Uterus (tissue), 4 donors: ENCODE results near the gene LTB4R2. TPM values are rescaled to one million over a fixed set of nuclear protein-coding genes. Genes with fewer than 3 reads are reported as not detected.

Experiments
- DNase-seq, 2 donors: peaks; one replicate each; pipeline ENCODE4 v3.0.0-alpha.2; 2019 to 2020
- H3K27ac ChIP-seq, 2 donors: fragments of 200-600 bp; sonication (generic); 1 replicate in 1 of 2; 2 replicates in 1 of 2; pipeline ENCODE4 v1.5.1; 2016 to 2018
- H3K27me3 ChIP-seq, 2 donors: fragments of 200-600 bp; sonication (generic); one replicate each; pipeline ENCODE4 v1.5.1; 2018 to 2019; ENCODE audit warnings: control low read depth in 1 of 2
- H3K36me3 ChIP-seq, 2 donors: fragments of 200-600 bp; sonication (generic); one replicate each; pipeline ENCODE4 v1.5.1; 2019; ENCODE audit warnings: control low read depth in 1 of 2
- H3K4me1 ChIP-seq, 2 donors: fragments of 200-600 bp; sonication (generic); one replicate each; pipeline ENCODE4 v1.5.1; 2018 to 2019; ENCODE audit warnings: control low read depth in 1 of 2
- H3K4me3 ChIP-seq, 2 donors: fragments of 200-600 bp; sonication (generic); 1 replicate in 1 of 2; 2 replicates in 1 of 2; pipeline ENCODE4 v1.5.1; 2018 to 2019; ENCODE audit warnings: mild to moderate bottlenecking in 1 of 2
- H3K9me3 ChIP-seq, 2 donors: fragments of 200-600 bp; sonication (generic); one replicate each; pipeline ENCODE4 v1.5.1; 2019; ENCODE audit warnings: control low read depth in 1 of 2
- POLR2A ChIP-seq, 2 donors: fragments of 450-650 bp; IDR thresholded peaks; one replicate each; pipeline ENCODE4 v1.6.1; 2016; ENCODE audit warnings: antibody characterized with exemption in 2 of 2, mild to moderate bottlenecking in 1 of 2, moderate library complexity in 1 of 2
- intact Hi-C: fragments of 100-400 bp; cut with DNase I; formaldehyde crosslinking; loops from one replicate; pipeline ENCODE4 v1.15.1; 2023; ENCODE audit warnings: low total_unique reads
- small RNA-seq: library from RNA; depleted of rRNA; stranded (forward); fragments of <200 nt; gene quantifications from one replicate; pipeline ENCODE3, GENCODE V24; 2016
- total RNA-seq, 4 donors: library from RNA; depleted of rRNA in 3 of 4; stranded (reverse); fragments of >200 nt in 3 of 4; gene quantifications; one replicate each; pipeline versions ENCODE4 v1.1.0 to v1.2.4, GENCODE V29; 2014 to 2023
- donor health status: DM: yes; HTN: yes; CAD: no.

Gene LTB4R2
- total RNA-seq, 4 donors from 2014 or later, result 1.0 to 7.1 (median 5.6) TPM; not detected in 1

DNA sequence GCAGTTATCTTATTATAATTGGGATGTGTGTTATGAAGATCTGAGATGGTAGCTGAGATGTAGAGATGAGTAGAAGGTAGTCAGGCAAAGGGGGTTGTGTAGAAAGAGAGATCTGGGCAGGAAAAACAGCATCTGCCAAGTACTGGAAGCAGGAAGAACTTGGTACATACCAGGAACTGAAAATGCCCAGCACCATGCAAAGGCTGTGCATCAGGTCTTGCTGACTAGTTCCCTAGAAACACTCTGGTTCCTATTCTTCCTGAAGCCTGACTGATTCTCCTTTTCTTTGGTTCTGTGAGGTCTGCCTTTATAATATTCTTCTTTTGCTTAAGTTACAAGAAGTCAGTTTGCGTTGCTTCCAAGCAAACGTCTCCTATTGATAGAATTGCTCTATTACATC lies 51.4 kb downstream of the LTB4R2 start:
- no peak for DNase-seq
- H3K4me1 ChIP-seq, result no peaks in the 10 kb centered on the region
- no peak for TF ChIP-seq POLR2A (IDR thresholded peaks at IDR 0.05)
- intact Hi-C loops, result no loop called here
- H3K9me3 ChIP-seq, result no peaks in the 10 kb centered on the region
- no peaks in the 10 kb centered on the region for H3K27me3 ChIP-seq
- no peaks in the 10 kb centered on the region for H3K36me3 ChIP-seq
- no peak overlapping the region for H3K27ac ChIP-seq
- H3K4me3 ChIP-seq, result no peak overlapping the region

Small RNA genes within 50 kb of the gene (small RNA-seq; reads per million reads assigned to genes)
- gene RF00026, result not detected

Other genes starting within 250 kb of the LTB4R2 start
- under 1 TPM in 1 of 4 donors, not detected in 3; 0.76 TPM for gene CPNE6, start 238.6 kb upstream of the LTB4R2 start, total RNA-seq
- 10 to 100 TPM in 3 of 4 donors, not detected in 1; 13.1 to 19.4 (median 15.1) TPM for gene PCK2, start 215.8 kb upstream of the LTB4R2 start, total RNA-seq
- 10 to 100 TPM; 42.9 to 87.4 (median 57.8) TPM for gene DCAF11, start 195.4 kb upstream of the LTB4R2 start, total RNA-seq
- gene NRL, start 195.2 kb upstream of the LTB4R2 start, total RNA-seq, result 1 to 10 TPM in 3 of 4 donors, not detected in 1; 1.2 to 1.8 (median 1.3) TPM
- 1 to 10 TPM in 2 of 4 donors, under 1 TPM in 1, not detected in 1; 0.48 to 2.4 (median 1.3) TPM for gene FITM1, start 179.5 kb upstream of the LTB4R2 start, total RNA-seq
- gene PSME1, start 173.9 kb upstream of the LTB4R2 start, total RNA-seq, result 100 to 1,000 TPM in 2 of 4 donors, 10 to 100 TPM in 2; 81.0 to 175 (median 131) TPM
- 10 to 100 TPM in 2 of 4 donors, 1 to 10 TPM in 1, not detected in 1; 6.2 to 21.2 (median 10.9) TPM for gene EMC9, start 168.5 kb upstream of the LTB4R2 start, total RNA-seq
- gene PSME2, start 163.5 kb upstream of the LTB4R2 start, total RNA-seq, result 100 to 1,000 TPM in 1 of 4 donors, 10 to 100 TPM in 3; 16.9 to 113 (median 25.7) TPM
- gene RNF31, start 162.6 kb upstream of the LTB4R2 start, total RNA-seq, result 100 to 1,000 TPM in 1 of 4 donors, 10 to 100 TPM in 3; 17.7 to 106 (median 57.9) TPM
- 100 to 1,000 TPM in 1 of 4 donors, 10 to 100 TPM in 3; 33.2 to 205 (median 67.2) TPM for gene IRF9, start 148.9 kb upstream of the LTB4R2 start, total RNA-seq
- gene REC8, start 138.1 kb upstream of the LTB4R2 start, total RNA-seq, result 10 to 100 TPM in 3 of 4 donors, 1 to 10 TPM in 1; 9.5 to 54.3 (median 42.1) TPM
- 10 to 100 TPM in 3 of 4 donors, 1 to 10 TPM in 1; 3.1 to 33.7 (median 29.6) TPM for gene IPO4, start 121.3 kb upstream of the LTB4R2 start, total RNA-seq
- gene TM9SF1, start 114.7 kb upstream of the LTB4R2 start, total RNA-seq, result 10 to 100 TPM; 31.2 to 79.8 (median 52.4) TPM
- gene TSSK4, start 104.4 kb upstream of the LTB4R2 start, total RNA-seq, result under 1 TPM in 1 of 4 donors, not detected in 3; 0.98 TPM
- 10 to 100 TPM in 3 of 4 donors, 1 to 10 TPM in 1; 6.8 to 53.3 (median 33.9) TPM for gene CHMP4A, start 96.7 kb upstream of the LTB4R2 start, total RNA-seq
- gene MDP1, start 94.1 kb upstream of the LTB4R2 start, total RNA-seq, result 100 to 1,000 TPM in 1 of 4 donors, 10 to 100 TPM in 2, 1 to 10 TPM in 1; 5.6 to 137 (median 24.2) TPM
- gene NEDD8, start 77.8 kb upstream of the LTB4R2 start, total RNA-seq, result 1,000 to 10,000 TPM in 1 of 4 donors, 100 to 1,000 TPM in 2, 10 to 100 TPM in 1; 61.2 to 1,004 (median 192) TPM
- gene GMPR2, start 77.2 kb upstream of the LTB4R2 start, total RNA-seq, result 10 to 100 TPM; 38.9 to 60.9 (median 48.8) TPM
- gene TINF2, start 67.5 kb upstream of the LTB4R2 start, total RNA-seq, result 100 to 1,000 TPM in 1 of 4 donors, 10 to 100 TPM in 3; 41.0 to 123 (median 66.8) TPM
- 1 to 10 TPM in 2 of 4 donors, not detected in 2; 1.6 to 3.2 TPM for gene TGM1, start 47.0 kb upstream of the LTB4R2 start, total RNA-seq
- gene RABGGTA, start 38.5 kb upstream of the LTB4R2 start, total RNA-seq, result 10 to 100 TPM in 3 of 4 donors, 1 to 10 TPM in 1; 9.2 to 67.9 (median 23.2) TPM
- 10 to 100 TPM; 17.0 to 52.4 (median 37.7) TPM for gene DHRS1, start 10.4 kb upstream of the LTB4R2 start, total RNA-seq
- gene NOP9, start 10.3 kb upstream of the LTB4R2 start, total RNA-seq, result 10 to 100 TPM in 3 of 4 donors, 1 to 10 TPM in 1; 5.0 to 23.5 (median 22.5) TPM
- 10 to 100 TPM in 2 of 4 donors, 1 to 10 TPM in 2; 1.3 to 25.5 (median 14.1) TPM for gene CIDEB, start 2.2 kb upstream of the LTB4R2 start, total RNA-seq
- 10 to 100 TPM in 1 of 4 donors, 1 to 10 TPM in 3; 3.7 to 19.5 (median 5.6) TPM for gene LTB4R, start 1.4 kb downstream of the LTB4R2 start, total RNA-seq
- gene ADCY4, start 24.9 kb downstream of the LTB4R2 start, total RNA-seq, result 100 to 1,000 TPM in 2 of 4 donors, 10 to 100 TPM in 2; 22.8 to 138 (median 86.1) TPM
- gene RIPK3, start 29.9 kb downstream of the LTB4R2 start, total RNA-seq, result 100 to 1,000 TPM in 1 of 4 donors, 1 to 10 TPM in 2, under 1 TPM in 1; 0.29 to 123 (median 6.0) TPM
- 100 to 1,000 TPM in 1 of 4 donors, 10 to 100 TPM in 3; 25.6 to 187 (median 86.4) TPM for gene NFATC4, start 58.0 kb downstream of the LTB4R2 start, total RNA-seq
- gene NYNRIN, start 88.9 kb downstream of the LTB4R2 start, total RNA-seq, result 10 to 100 TPM in 3 of 4 donors, 1 to 10 TPM in 1; 4.9 to 51.1 (median 27.3) TPM
- gene CBLN3, start 119.5 kb downstream of the LTB4R2 start, total RNA-seq, result 1 to 10 TPM in 3 of 4 donors, not detected in 1; 1.3 to 3.3 (median 3.2) TPM
- gene KHNYN, start 119.8 kb downstream of the LTB4R2 start, total RNA-seq, result 10 to 100 TPM; 16.5 to 88.6 (median 66.1) TPM
- 10 to 100 TPM; 12.8 to 87.5 (median 33.0) TPM for gene SDR39U1, start 132.6 kb downstream of the LTB4R2 start, total RNA-seq
- gene CMA1, start 198.1 kb downstream of the LTB4R2 start, total RNA-seq, result not detected